ENCODE results near the gene USP9X. TPM values are rescaled to one million over a fixed set of nuclear protein-coding genes. Genes with fewer than 3 reads are reported as not detected.
"Not testable (repeated sequence)": the region's sequence is repeated elsewhere in the genome, so short reads cannot be mapped to it uniquely, and the experiment has no call there.

The USP9X gene
- total and polyA plus RNA-seq, 2 experiments from 2014 or later: 62.2 to 329 TPM

- no peak for TF ChIP-seq CTCF (conservative IDR thresholded peaks at IDR 0.05; ENCODE audit: low read depth in 2 of 2)
- no peak for TF ChIP-seq POLR2AphosphoS5 (IDR thresholded peaks at IDR 0.05; ENCODE audit: low read depth)
- no peak for TF ChIP-seq CREB1 (CRISPR knock-in tag; IDR thresholded peaks at IDR 0.05; ENCODE audit: low read depth)
- no peak for TF ChIP-seq ZNF331 (CRISPR knock-in tag; IDR thresholded peaks at IDR 0.05; ENCODE audit: low read depth)
- no peak for TF ChIP-seq JUNB (IDR thresholded peaks at IDR 0.05; ENCODE audit: unreplicated experiment)
- no peak for TF ChIP-seq NANOG (IDR thresholded peaks at IDR 0.05; ENCODE audit: borderline replicate concordance)
- no peak for TF ChIP-seq ETS1 (IDR thresholded peaks at IDR 0.05)
Observed at GRCh38 chrX:41055740-41056139, 29.5 kb upstream of the USP9X start (continued).

- H2AFZ ChIP-seq; H3K36me3 ChIP-seq (ENCODE audit: insufficient read depth); DNase-seq (ENCODE audit: low spot score); H3K79me2 ChIP-seq (replicated peaks; ENCODE audit: insufficient read depth); H3K4me3 Mint-ChIP-seq; H3K9me2 ChIP-seq (ENCODE audit: insufficient read depth); H3K27me3 Mint-ChIP-seq (ENCODE audit: insufficient read depth, low read depth, poor library complexity); H3K4me1 Mint-ChIP-seq; H3K27ac ChIP-seq (ENCODE audit: low read depth); H4K20me1 ChIP-seq (replicated peaks; ENCODE audit: insufficient read depth); H3K27me3 ChIP-seq (ENCODE audit: insufficient read depth); H3K4me1 ChIP-seq (ENCODE audit: insufficient read depth); H3K27ac Mint-ChIP-seq; H3K4me2 ChIP-seq; H3K4me3 ChIP-seq; H3K9me3 Mint-ChIP-seq; H3F3A ChIP-seq (replicated peaks; ENCODE audit: low read depth); H3K36me3 Mint-ChIP-seq (ENCODE audit: low read depth): not testable (repeated sequence)
- peak; percentile 39; the same call in 2 of the 3 replicates for ATAC-seq
Observed at GRCh38 chrX:41063276-41063675, 22.0 kb upstream of the USP9X start.

- no peaks in the 10 kb centered on the region for H3K36me3 ChIP-seq (ENCODE audit: insufficient read depth)
- DNase-seq (ENCODE audit: low spot score) (no peak), ATAC-seq (no peak)
- Mint-ChIP-seq H3K36me3 (ENCODE audit: low read depth) (no peaks in the 10 kb centered on the region), H3K27ac (no peak overlapping the region), H3K4me1 (peaks cover 6% of the 10 kb centered on the region; the same call in 2 of the 3 replicates), H3K27me3 (ENCODE audit: insufficient read depth, low read depth, poor library complexity) (no peaks in the 10 kb centered on the region), H3K9me3 (no peaks in the 10 kb centered on the region), H3K4me3 (no peak overlapping the region)
- H3K4me1 ChIP-seq (ENCODE audit: insufficient read depth): no peaks in the 10 kb centered on the region
- no peaks in the 10 kb centered on the region for H4K20me1 ChIP-seq (replicated peaks; ENCODE audit: insufficient read depth)
- no peak overlapping the region for H2AFZ ChIP-seq
- no peak overlapping the region for H3K27ac ChIP-seq (ENCODE audit: low read depth)
- no peaks in the 10 kb centered on the region for H3K27me3 ChIP-seq (ENCODE audit: insufficient read depth)
- H3K4me2 ChIP-seq: no peak overlapping the region
- no peaks in the 10 kb centered on the region for H3F3A ChIP-seq (replicated peaks; ENCODE audit: low read depth)
- H3K4me3 ChIP-seq: no peak overlapping the region
- no peaks in the 10 kb centered on the region for H3K9me2 ChIP-seq (ENCODE audit: insufficient read depth)
- H3K79me2 ChIP-seq (replicated peaks; ENCODE audit: insufficient read depth): no peaks in the 10 kb centered on the region
- TF ChIP-seq ETS1 (IDR thresholded peaks at IDR 0.05) (no peak), EZH2 (IDR thresholded peaks at IDR 0.05; ENCODE audit: low read depth, unreplicated experiment) (no peak), JUNB (IDR thresholded peaks at IDR 0.05; ENCODE audit: unreplicated experiment) (no peak), CTCF (conservative IDR thresholded peaks at IDR 0.05; ENCODE audit: low read depth in 2 of 2) (no peak), EZH2phosphoT487 (IDR thresholded peaks at IDR 0.05; ENCODE audit: unreplicated experiment) (no peak), ZNF331 (CRISPR knock-in tag; IDR thresholded peaks at IDR 0.05; ENCODE audit: low read depth) (no peak)
Observed at GRCh38 chrX:41064018-41064417, 21.2 kb upstream of the USP9X start.
